ENCODE measurements around the gene TAT. TPM values are rescaled to one million over a fixed set of nuclear protein-coding genes. Genes with fewer than 3 reads are reported as not detected.

Gene TAT
- total and polyA plus RNA-seq, 2 donors from 2014 or later: not detected

DNA sequence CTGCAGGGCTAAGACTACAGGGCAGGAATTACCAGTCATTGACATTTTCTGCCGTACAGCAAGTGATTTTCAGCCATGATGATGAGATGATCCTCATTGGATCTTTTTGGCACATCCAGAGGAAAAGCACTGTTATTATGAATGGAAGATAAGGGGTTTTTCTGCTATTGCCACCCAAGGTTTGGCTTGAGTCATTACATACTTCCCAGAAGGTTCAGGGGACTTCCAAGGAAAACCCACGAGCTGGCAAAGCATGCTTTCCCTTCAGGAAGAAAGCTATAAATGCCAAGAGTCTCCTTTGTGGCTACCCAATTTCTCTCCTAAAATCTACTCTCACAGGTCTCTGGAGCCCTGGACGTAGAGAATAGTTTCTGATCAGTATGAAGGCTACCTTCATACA is 44.5 kb downstream of the TAT start:
- no peak overlapping the region for H3K27ac ChIP-seq (ENCODE audit: low read depth in 2 of 2, low read length in 2 of 2)
- DNase-seq (no peak), FAIRE-seq (no peak)
- no peak overlapping the region for H3K4me3 ChIP-seq (ENCODE audit: low read length in 3 of 3)
- H3K9ac ChIP-seq (ENCODE audit: low read length in 3 of 3): no peak overlapping the region
- no peaks in the 10 kb centered on the region for H3K27me3 ChIP-seq (ENCODE audit: control insufficient read depth, insufficient read depth, low read length)
- intact Hi-C loops (cut with DNase I): no loop called here
- H3K4me1 ChIP-seq (ENCODE audit: control insufficient read depth in 2 of 3, insufficient read depth in 2 of 3, low read depth in 1 of 3, low read length in 3 of 3): no peaks in the 10 kb centered on the region
- H3K36me3 ChIP-seq (ENCODE audit: control insufficient read depth in 2 of 3, insufficient read depth in 3 of 3, low read length in 3 of 3): no peaks in the 10 kb centered on the region
- H3K9me3 ChIP-seq (ENCODE audit: control insufficient read depth in 2 of 3, insufficient read depth in 1 of 3, low read length in 3 of 3): no peaks in the 10 kb centered on the region
- TF ChIP-seq, protein P1, sequence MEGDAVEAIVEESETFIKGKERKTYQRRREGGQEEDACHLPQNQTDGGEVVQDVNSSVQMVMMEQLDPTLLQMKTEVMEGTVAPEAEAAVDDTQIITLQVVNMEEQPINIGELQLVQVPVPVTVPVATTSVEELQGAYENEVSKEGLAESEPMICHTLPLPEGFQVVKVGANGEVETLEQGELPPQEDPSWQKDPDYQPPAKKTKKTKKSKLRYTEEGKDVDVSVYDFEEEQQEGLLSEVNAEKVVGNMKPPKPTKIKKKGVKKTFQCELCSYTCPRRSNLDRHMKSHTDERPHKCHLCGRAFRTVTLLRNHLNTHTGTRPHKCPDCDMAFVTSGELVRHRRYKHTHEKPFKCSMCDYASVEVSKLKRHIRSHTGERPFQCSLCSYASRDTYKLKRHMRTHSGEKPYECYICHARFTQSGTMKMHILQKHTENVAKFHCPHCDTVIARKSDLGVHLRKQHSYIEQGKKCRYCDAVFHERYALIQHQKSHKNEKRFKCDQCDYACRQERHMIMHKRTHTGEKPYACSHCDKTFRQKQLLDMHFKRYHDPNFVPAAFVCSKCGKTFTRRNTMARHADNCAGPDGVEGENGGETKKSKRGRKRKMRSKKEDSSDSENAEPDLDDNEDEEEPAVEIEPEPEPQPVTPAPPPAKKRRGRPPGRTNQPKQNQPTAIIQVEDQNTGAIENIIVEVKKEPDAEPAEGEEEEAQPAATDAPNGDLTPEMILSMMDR (IDR thresholded peaks at IDR 0.05; ENCODE audit: borderline replicate concordance, extremely low read depth, insufficient read depth): no peak

DNA sequence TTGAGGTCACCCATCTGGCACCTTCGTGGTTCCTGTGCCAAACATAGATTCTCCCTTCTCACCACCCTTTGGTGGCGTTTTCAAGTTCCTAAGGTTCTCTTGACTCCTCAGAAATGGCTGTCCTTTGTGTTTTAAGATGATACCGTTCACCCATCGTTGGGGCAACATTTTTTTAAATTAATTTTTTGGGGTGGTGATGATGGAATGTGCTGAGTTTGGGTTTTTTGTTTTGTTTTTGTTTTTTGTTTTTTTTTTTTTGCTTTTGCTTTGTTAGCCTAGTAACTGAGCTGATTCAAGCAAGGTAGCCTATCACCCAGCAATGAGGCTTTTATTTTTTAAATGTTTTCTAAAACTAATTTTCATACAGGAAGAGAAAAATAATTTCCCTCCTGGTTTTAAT is 48.0 kb downstream of the TAT start:
- DNase-seq: no peak
- FAIRE-seq: no peak
- H3K27ac ChIP-seq (ENCODE audit: low read depth in 2 of 2, low read length in 2 of 2): no peak overlapping the region
- no peaks in the 10 kb centered on the region for H3K9me3 ChIP-seq (ENCODE audit: control insufficient read depth in 2 of 3, insufficient read depth in 1 of 3, low read length in 3 of 3)
- H3K36me3 ChIP-seq (ENCODE audit: control insufficient read depth in 2 of 3, insufficient read depth in 3 of 3, low read length in 3 of 3): no peaks in the 10 kb centered on the region
- H3K4me1 ChIP-seq (ENCODE audit: control insufficient read depth in 2 of 3, insufficient read depth in 2 of 3, low read depth in 1 of 3, low read length in 3 of 3): no peaks in the 10 kb centered on the region
- no peak overlapping the region for H3K4me3 ChIP-seq (ENCODE audit: low read length in 3 of 3)
- no peak overlapping the region for H3K9ac ChIP-seq (ENCODE audit: low read length in 3 of 3)
- H3K27me3 ChIP-seq (ENCODE audit: control insufficient read depth, insufficient read depth, low read length): no peaks in the 10 kb centered on the region
- intact Hi-C loops (cut with DNase I): no loop called here
- TF ChIP-seq, protein P1 (IDR thresholded peaks at IDR 0.05; ENCODE audit: borderline replicate concordance, extremely low read depth, insufficient read depth): no peak

DNA sequence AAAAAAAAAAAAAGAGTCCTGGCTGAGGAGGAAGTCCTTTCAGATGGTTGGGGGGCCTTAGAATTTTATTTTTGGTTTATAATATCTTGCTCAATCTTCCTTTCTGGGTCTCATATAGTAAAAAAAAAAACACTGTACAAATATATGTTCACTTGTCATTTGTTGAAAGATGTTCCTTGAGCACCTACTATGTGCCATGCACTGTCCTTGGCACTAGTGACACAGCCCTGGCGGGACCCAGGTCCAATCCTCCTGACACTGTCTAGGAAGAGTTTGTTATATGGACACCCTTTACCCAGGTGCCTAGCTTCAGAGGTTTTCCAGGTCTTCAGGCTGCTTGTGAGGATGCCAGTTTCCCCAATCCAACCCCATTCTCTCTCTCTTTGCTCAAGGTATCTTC is 48.6 kb downstream of the TAT start:
- H3K27me3 ChIP-seq (ENCODE audit: control insufficient read depth, insufficient read depth, low read length): no peaks in the 10 kb centered on the region
- H3K4me3 ChIP-seq (ENCODE audit: low read length in 3 of 3): no peak overlapping the region
- H3K9me3 ChIP-seq (ENCODE audit: control insufficient read depth in 2 of 3, insufficient read depth in 1 of 3, low read length in 3 of 3): no peaks in the 10 kb centered on the region
- H3K27ac ChIP-seq (ENCODE audit: low read depth in 2 of 2, low read length in 2 of 2): no peak overlapping the region
- no peaks in the 10 kb centered on the region for H3K36me3 ChIP-seq (ENCODE audit: control insufficient read depth in 2 of 3, insufficient read depth in 3 of 3, low read length in 3 of 3)
- intact Hi-C loops (cut with DNase I): no loop called here
- FAIRE-seq (no peak), DNase-seq (no peak)
- TF ChIP-seq, protein P1 (IDR thresholded peaks at IDR 0.05; ENCODE audit: borderline replicate concordance, extremely low read depth, insufficient read depth): no peak
- no peaks in the 10 kb centered on the region for H3K4me1 ChIP-seq (ENCODE audit: control insufficient read depth in 2 of 3, insufficient read depth in 2 of 3, low read depth in 1 of 3, low read length in 3 of 3)
- no peak overlapping the region for H3K9ac ChIP-seq (ENCODE audit: low read length in 3 of 3)

DNA sequence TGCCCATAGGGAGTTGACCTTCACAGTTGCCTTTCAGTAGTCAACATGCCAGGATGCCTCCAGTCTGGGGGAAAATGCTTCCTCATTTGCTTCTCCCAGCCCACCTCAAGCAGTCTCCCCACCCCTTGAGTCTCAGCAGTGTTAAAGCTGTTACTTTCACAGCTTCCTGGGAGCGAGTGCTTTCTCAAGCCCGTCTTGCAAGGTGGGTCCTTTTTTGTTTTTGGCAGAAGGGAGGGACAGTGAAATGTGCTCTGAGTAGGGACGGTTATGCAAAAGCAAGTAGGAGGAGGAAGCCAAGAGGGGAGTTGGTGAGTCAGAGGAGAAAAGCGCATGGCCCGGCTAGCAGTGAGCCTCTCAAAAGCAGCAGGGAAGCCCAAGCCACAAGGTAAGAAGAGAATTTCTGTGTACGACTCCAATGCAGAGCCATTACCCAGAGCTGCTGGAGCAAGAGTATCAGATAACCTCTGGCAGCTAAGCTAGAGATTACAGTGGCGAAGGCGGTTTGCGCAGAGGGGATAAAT is 50.7 kb downstream of the TAT start, which contains the start of gene CHST4:
Gene CHST4, plus strand, starts transcription at position 316 of the 521 bp plus-strand sequence. CDS start 10,252 bp downstream, outside the sequence.
- H3K36me3 ChIP-seq (ENCODE audit: control insufficient read depth in 2 of 3, insufficient read depth in 3 of 3, low read length in 3 of 3): no peaks in the 10 kb centered on the region
- H3K4me3 ChIP-seq (ENCODE audit: low read length in 3 of 3): no peak within 1 kb of the TSS
- DNase-seq (peak in 4 of 5 donors; percentile 42 to 78 (median 65)), FAIRE-seq (no peak)
- intact Hi-C loops (cut with DNase I): no loop called here
- no peak within 1 kb of the TSS for H3K9ac ChIP-seq (ENCODE audit: low read length in 3 of 3)
- TF ChIP-seq, protein P1 (IDR thresholded peaks at IDR 0.05; ENCODE audit: borderline replicate concordance, extremely low read depth, insufficient read depth): no peak
- no peaks in the 10 kb centered on the region for H3K9me3 ChIP-seq (ENCODE audit: control insufficient read depth in 2 of 3, insufficient read depth in 1 of 3, low read length in 3 of 3)
- no peaks in the 10 kb centered on the region for H3K4me1 ChIP-seq (ENCODE audit: control insufficient read depth in 2 of 3, insufficient read depth in 2 of 3, low read depth in 1 of 3, low read length in 3 of 3)
- H3K27me3 ChIP-seq (ENCODE audit: control insufficient read depth, insufficient read depth, low read length): no peaks in the 10 kb centered on the region
- no peak within 1 kb of the TSS for H3K27ac ChIP-seq (ENCODE audit: low read depth in 2 of 2, low read length in 2 of 2)

Measured in kidney (tissue), 14 donors.